DND-41 (cell line): ENCODE measurements around the gene WDR4.
"Not testable (repeated sequence)": the region's sequence is repeated elsewhere in the genome, so short reads cannot be mapped to it uniquely, and the experiment has no call there.

Experiments
- EZH2 ChIP-seq: IDR thresholded peaks from 3 replicates; pipeline ENCODE4 v1.6.1; 2012; ENCODE audit warnings: borderline replicate concordance, low read depth, mild to moderate bottlenecking, moderate library complexity, low read length, inconsistent platforms; ENCODE audit not compliant: severe bottlenecking
- TF ChIP-seq, protein P1 (sequence below): IDR thresholded peaks from 2 replicates; pipeline ENCODE4 v1.5.1; 2012; ENCODE audit warnings: borderline replicate concordance, low read length, moderate library complexity, mild to moderate bottlenecking; ENCODE audit not compliant: poor library complexity, severe bottlenecking; ENCODE audit errors: extremely low read depth

DNA sequence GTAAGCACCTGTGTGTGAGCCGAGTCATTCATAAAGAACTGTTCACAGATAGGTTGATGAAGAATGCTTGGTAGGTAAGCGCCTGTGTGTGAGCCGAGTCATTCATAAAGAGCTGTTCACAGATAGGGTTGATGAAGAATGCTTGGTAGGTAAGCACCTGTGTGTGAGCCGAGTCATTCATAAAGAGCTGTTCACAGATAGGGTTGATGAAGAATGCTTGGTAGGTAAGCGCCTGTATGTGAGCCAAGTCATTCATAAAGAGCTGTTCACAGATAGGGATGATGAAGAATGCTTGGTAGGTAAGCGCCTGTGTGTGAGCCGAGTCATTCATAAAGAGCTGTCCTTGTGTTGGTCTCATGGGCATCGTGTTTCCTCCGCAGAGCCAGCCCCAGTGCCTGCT lies 29.1 kb upstream of the WDR4 start:
- TF ChIP-seq, protein P1, sequence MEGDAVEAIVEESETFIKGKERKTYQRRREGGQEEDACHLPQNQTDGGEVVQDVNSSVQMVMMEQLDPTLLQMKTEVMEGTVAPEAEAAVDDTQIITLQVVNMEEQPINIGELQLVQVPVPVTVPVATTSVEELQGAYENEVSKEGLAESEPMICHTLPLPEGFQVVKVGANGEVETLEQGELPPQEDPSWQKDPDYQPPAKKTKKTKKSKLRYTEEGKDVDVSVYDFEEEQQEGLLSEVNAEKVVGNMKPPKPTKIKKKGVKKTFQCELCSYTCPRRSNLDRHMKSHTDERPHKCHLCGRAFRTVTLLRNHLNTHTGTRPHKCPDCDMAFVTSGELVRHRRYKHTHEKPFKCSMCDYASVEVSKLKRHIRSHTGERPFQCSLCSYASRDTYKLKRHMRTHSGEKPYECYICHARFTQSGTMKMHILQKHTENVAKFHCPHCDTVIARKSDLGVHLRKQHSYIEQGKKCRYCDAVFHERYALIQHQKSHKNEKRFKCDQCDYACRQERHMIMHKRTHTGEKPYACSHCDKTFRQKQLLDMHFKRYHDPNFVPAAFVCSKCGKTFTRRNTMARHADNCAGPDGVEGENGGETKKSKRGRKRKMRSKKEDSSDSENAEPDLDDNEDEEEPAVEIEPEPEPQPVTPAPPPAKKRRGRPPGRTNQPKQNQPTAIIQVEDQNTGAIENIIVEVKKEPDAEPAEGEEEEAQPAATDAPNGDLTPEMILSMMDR, result not testable (repeated sequence)
- not testable (repeated sequence) for TF ChIP-seq EZH2
